Activated CD8-positive, alpha-beta memory T cell treated with anti-CD3 and anti-CD28 coated beads, Interleukin-2, amount 50 U/mL, for 24 hours (primary cell): ENCODE measurements around the gene KIF5A.
"Not testable (repeated sequence)": the region's sequence is repeated elsewhere in the genome, so short reads cannot be mapped to it uniquely, and the experiment has no call there.

Source experiments
- DNase-seq: peaks from one replicate; pipeline ENCODE4 v3.0.0-alpha.2; 2020; ENCODE audit errors: extremely low read depth

KIF5A gene

DNA sequence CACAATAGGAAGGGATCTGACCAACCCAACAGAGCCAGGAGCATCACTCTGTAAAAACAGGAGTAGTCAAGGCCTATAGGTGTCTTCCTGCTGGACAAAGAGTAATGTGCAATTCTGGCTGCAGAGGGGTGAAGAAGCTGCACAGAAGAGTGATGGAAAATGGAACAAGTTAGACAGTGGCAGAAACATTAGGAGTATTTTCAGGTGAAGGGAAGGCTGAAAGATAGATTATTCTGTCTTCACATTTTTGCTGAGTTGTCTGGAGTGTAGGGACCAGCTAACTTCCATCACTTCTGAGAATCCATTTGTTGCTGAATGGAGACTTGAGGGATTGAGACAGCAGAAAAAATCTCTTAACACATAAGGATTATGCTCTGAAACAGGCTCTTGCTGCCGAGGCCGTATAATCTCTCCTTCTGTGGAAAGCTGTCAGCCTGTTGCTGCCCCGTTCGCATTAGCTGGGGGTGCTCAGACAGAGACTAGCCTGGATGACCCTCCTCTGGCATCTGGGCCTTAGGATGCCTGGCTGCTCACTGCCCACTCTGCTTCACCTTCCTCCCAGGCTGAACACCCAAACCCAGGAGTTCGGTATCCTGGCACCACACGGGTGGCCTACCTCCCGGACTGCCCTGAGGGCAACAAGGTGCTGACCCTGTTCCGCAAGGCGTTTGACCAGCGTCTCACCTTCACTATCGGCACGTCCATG is 58.3 kb downstream of the KIF5A start:
- DNase-seq: no peak

GRCh38 chr12:57609101-57609780 is 59.4 kb downstream of the KIF5A start:
- DNase-seq: no peak

DNA sequence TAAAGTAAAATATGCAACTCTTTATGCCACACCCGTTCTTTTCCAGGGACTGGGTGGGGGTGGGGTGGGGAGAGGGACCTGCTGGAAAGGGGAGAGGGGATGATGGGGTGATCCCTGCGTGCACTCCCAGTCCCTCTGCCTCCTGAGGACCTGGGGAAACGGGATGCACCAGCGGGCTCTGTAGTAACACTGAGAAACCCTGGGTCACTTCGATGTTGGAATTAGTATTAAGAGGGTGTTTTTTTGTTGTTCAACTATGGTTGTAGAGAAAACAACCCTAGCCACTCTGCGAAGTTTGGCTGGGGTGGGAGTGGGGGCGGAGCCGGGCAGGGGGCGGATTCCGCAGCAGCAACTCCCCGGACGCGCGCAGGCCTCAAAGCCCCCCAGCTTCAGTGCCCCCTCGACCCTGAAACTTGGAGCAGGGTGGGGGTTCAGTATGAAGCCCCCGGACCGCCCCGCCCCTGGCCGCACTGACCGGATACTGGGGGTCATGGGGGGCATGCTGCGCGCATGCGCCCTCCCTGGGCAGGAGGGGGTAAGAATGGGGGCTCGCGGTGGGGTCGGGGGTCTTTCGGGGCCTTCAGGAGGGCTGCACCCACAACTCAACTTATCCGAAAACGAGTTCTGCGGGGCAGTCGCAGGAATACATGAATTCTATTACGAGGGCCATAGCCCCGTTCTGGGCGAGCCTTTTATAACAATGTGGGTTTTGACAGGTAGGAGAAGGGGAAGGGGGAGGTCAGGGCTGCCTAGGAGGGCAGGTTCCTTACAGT is 60.1 kb downstream of the KIF5A start:
- no peak for DNase-seq

- no peak for DNase-seq
These were observed 60.8 kb downstream of the KIF5A start for GRCh38 chr12:57610554-57611107.

GRCh38 chr12:57611108-57611826 is 61.4 kb downstream of the KIF5A start, which contains the start of gene ARHGEF25:
ARHGEF25 (plus strand) TSS chr12:57611435; CDS start chr12:57611895, 460 bp downstream.
- DNase-seq: no peak

- DNase-seq: no peak
These were observed 62.2 kb downstream of the KIF5A start for GRCh38 chr12:57611827-57612710.

DNA sequence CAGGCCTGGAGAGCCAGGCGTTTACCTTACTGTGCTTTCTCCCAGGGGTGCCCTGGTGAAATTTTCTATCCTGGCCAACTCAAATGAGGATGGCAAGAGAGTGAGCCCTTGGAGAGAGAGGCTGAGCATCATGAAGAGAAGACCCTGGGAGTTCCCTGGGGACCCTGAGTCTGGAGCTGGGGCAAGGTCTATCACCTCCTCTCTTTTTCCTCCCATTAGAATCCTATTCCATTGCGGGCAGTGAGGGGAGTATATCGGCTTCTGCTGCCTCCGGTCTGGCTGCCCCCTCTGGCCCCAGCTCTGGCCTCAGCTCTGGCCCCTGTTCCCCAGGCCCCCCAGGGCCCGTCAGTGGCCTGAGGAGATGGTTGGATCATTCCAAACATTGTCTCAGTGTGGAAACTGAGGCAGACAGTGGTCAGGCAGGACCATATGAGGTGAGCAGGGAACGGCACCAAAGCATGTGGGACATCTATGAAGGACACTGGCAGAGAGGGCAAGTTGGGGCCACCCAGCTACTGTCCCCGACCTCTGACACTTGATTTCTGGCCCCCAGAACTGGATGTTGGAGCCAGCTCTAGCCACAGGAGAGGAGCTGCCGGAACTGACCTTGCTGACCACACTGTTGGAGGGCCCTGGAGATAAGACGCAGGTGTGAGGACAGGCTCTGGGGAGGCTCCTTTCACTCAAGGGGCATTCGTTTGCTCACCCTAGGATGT is 63.0 kb downstream of the KIF5A start:
- no peak for DNase-seq

DNA sequence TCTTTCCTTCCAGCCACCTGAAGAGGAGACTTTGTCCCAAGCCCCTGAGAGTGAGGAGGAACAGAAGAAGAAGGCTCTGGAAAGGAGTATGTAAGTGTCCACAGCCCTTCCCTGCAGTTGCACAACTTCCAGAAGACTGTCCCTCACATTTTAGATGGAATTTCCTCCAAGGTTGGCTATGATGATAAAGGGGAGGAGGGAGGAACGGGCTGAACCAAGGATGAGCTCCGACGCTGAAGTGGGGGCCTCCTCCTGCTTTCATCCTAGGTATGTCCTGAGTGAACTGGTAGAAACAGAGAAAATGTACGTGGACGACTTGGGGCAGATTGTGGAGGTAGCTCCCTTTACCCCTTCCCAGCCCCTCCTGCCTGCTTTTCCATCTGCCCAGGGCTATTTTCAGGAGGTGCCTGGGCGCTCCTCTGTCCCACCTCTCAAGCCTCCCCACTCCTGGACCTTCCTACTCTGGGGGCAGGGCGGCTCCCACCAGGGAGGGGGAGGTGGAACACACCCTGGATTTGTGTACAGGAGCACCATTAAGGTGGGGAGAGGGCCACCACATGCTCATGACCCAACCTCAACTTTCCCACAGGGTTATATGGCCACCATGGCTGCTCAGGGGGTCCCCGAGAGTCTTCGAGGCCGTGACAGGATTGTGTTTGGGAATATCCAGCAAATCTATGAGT is 63.7 kb downstream of the KIF5A start:
- no peak for DNase-seq

GRCh38 chr12:57614178-57614947 is 64.5 kb downstream of the KIF5A start:
- no peak for DNase-seq

- DNase-seq: no peak
These were observed 65.2 kb downstream of the KIF5A start for GRCh38 chr12:57614948-57615500.

DNA sequence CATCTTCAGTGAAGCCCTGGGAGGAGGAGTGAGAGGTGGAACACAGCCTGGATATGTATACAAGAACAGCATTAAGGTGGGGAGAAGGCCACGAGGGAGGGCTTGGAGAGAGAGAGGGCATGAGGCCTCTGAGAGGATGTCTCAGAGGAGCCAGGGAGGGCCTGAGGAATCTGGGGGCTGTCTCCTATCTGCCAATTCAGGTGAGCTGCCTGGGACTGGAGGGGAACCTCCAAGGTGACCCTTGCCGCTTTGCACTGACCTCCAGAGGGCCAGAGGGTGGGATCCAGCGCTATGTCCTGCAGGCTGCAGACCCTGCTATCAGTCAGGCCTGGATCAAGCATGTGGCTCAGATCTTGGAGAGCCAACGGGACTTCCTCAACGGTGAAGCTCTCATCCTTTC is 65.8 kb downstream of the KIF5A start:
- DNase-seq: no peak

GRCh38 chr12:57616383-57617101 is 66.7 kb downstream of the KIF5A start:
- no peak for DNase-seq

DNA sequence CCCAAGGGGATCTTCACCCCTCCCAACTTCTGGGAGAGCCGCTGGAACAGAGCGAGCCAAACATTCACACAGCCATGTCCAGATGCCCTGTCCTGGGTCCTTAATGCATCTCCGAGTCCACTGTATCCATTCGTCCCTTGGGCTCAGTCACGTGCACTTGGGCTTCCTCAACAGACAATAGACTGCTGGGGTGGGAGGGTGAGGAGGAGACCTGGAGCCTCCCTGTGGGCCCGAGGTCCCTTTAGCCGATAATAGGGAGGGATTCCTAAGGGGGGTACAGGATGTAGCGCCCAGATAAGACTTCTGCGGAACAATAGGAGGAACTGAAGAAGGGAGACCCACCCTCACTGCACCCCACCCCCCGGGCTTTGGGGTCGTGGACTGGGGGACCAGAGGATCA is 68.1 kb downstream of the KIF5A start:
- no peak for DNase-seq

GRCh38 chr12:57618431-57618830 is 68.6 kb downstream of the KIF5A start:
- not testable (repeated sequence) for DNase-seq

DNA sequence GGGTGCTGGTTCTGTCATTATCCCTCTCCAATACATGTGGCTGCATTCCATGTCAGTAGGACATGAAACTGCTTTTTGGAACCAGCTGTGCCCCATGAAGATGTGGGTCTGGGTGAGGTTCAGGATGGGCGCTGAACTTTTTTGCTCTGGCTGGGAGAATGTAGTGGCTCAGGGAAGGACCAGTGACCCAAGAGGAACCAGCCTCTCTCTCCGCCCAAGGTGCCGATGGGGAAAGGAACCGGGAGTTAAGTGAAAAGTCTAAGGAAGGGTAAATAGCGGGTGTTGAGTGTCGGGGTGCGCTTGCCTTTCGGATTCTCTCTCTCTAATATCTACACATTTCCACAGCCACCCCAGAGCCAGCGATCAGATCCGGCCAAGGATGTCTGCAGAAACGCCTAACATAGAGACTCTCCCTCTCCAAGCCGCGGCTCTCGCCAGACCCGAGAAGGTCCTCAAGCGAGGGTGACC is 69.2 kb downstream of the KIF5A start:
- DNase-seq: no peak

- DNase-seq: no peak
These were observed 69.8 kb downstream of the KIF5A start for GRCh38 chr12:57619434-57620244.
